GM12875 (cell line): ENCODE results near the gene TFAM.

Source experiments
- H3K4me3 ChIP-seq: one replicate; pipeline ENCODE4 v1.5.1; 2011; ENCODE audit warnings: low read depth, low read length, control low read depth
- CTCF ChIP-seq: IDR thresholded peaks from 2 replicates; pipeline ENCODE4 v1.5.1; 2011; ENCODE audit warnings: low read depth, mild to moderate bottlenecking, control low read depth, inconsistent platforms, low read length, moderate library complexity, borderline replicate concordance; ENCODE audit not compliant: insufficient read depth

Gene TFAM

GRCh38 chr10:58372607-58373441, 12.4 kb upstream of the TFAM start:
- no peak for TF ChIP-seq CTCF

GRCh38 chr10:58373442-58373827, 11.8 kb upstream of the TFAM start:
- no peak overlapping the region for H3K4me3 ChIP-seq
- TF ChIP-seq CTCF, result no peak

More at GRCh38 chr10:58372607-58373441, 12.4 kb upstream of the TFAM start:
- no peak overlapping the region for H3K4me3 ChIP-seq

- no peak overlapping the region for H3K4me3 ChIP-seq
- no peak for TF ChIP-seq CTCF
These were observed 2.7 kb upstream of the TFAM start for GRCh38 chr10:58382489-58382995.

GRCh38 chr10:58384095-58384494, 1.1 kb upstream of the TFAM start:
- no peak overlapping the region for H3K4me3 ChIP-seq
- no peak for TF ChIP-seq CTCF

- no peak for TF ChIP-seq CTCF
- peak overlapping the region; percentile 83 for H3K4me3 ChIP-seq
These were observed 639 bp upstream of the TFAM start for GRCh38 chr10:58384544-58384998.

GRCh38 chr10:58385784-58386112, 538 bp downstream of the TFAM start:
- H3K4me3 ChIP-seq, result peak overlapping the region; percentile 83
- no peak for TF ChIP-seq CTCF

GRCh38 chr10:58389024-58389423, 3.8 kb downstream of the TFAM start:
- no peak overlapping the region for H3K4me3 ChIP-seq
- no peak for TF ChIP-seq CTCF
